CD4-positive, alpha-beta T cell treated with Interleukin-21 for 1 hour (primary cell): ENCODE measurements around the gene LRRK1.
A peak's percentile ranks its signal among the peaks of the same experiment; 100 is the strongest.

Source experiments
- DNase-seq: peaks from one replicate; pipeline ENCODE4 v3.0.0-alpha.2; 2020

LRRK1 gene

GRCh38 chr15:101008158-101009139 is 89.3 kb downstream of the LRRK1 start:
- peak; percentile 86 for DNase-seq

GRCh38 chr15:101009176-101009575 is 90.0 kb downstream of the LRRK1 start:
- no peak for DNase-seq

- DNase-seq: no peak
Measured at GRCh38 chr15:101010781-101011180, 91.6 kb downstream of the LRRK1 start.

- DNase-seq: no peak
Measured at GRCh38 chr15:101012326-101013200, 93.4 kb downstream of the LRRK1 start.

DNA sequence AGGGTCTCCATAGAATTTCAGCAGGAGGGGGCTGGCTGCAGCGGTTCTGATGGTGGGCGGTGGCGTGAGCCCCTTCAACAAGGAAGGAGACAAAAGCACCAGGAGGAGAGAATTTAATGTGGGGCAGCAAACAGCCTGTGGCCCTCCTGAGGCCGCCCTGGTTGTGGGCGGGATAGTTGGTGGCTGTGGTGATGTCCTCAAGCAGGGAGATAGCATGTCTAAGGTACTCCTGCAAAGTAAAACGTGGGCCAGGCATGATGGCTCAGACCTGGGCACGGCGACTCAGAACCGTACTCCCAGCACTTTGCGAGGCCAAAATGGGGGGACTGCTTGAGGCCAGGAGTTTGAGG is 94.0 kb downstream of the LRRK1 start:
- no peak for DNase-seq

DNA sequence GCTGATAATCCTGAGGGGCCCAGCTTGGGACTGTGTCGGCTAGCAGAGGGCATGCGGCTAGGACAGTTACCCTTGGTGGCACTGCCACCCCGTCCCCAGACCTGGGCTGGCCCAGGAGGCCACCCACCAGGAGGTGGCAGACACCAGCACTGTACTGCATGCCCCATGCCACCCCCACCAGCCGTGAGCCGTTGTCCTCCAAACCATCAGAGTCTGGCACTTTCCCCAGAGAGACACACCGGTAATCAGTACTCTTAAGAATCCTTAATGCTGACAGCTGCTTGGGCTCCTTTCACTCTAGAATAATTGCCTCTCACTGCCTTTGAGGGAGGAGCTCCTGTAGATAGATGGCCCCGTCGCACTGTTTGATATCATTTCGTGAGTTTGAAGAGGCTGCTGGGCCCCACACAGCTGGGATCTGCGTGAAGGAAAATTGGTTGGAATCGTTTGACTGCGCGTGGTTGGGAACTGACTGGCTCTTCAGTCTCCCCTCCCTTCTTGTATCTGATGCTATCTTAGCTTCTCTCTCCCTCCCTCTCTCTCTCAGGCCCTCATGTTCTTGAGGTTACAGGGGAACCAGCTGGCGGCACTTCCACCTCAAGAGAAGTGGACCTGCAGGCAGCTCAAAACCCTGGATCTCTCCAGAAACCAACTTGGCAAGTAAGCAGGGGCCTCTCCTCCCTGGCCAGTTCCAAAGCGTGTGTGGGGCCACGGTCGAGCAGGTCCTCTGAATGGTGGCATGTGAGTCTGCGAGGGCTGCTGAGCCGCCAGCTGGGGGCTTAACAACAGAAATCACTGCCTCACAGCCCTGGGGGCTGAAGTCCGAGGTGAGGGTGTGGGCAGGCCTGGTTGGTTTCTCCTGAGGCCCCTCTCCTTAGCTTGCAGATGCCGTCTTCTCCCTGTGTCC is 94.9 kb downstream of the LRRK1 start:
- no peak for DNase-seq

DNA sequence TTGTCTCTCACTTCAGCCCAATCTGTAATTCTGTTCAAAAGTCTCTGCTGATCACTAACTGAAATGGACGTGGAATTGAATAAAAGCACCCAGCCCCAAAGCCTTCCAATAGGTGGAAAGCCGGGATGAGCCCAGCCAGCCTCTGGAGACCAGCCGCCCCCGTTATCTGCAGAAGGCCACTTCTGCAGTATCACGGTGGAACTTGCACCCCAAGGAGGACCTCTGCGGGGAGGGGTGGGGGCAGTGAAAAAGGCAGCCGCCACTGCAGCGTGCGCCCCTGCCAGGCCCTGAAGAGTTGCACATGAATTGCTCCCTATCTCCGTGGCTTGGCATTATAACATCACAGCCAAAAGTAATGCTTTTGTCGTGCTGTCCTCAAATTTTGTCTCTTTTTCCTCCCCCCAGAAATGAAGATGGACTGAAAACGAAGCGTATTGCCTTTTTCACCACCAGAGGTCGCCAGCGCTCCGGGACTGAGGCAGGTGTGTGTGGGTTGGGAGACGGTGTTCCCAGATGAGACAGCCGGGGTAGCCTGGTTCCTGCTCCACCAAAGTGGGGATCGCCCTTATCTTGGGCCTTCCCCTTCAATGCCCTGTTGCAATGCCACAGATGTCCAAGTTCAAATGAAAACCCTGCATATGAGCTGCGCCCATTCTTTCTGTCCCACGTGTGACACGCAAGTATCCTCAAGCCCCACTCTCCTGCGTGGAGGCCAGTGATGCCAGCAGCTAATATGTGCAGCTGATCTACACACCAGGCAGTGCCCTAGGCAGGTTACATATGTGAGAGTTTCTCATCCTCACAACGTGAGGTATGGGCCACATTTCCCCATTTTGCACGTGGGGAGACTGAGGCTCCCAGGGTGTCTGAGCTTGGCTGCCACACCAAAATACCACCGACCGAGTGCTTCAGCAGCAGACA is 96.0 kb downstream of the LRRK1 start:
- peak; percentile 59 for DNase-seq

GRCh38 chr15:101016581-101016980 is 97.4 kb downstream of the LRRK1 start:
- no peak for DNase-seq

GRCh38 chr15:101017093-101017754 is 98.1 kb downstream of the LRRK1 start:
- DNase-seq: no peak

- no peak for DNase-seq
Measured at GRCh38 chr15:101018016-101018415, 98.9 kb downstream of the LRRK1 start.

- DNase-seq: no peak
Measured at GRCh38 chr15:101018450-101018849, 99.3 kb downstream of the LRRK1 start.

- no peak for DNase-seq
Measured at GRCh38 chr15:101019366-101019896, 100.3 kb downstream of the LRRK1 start.

GRCh38 chr15:101020451-101020850 is 101.3 kb downstream of the LRRK1 start:
- no peak for DNase-seq

- no peak for DNase-seq
Measured at GRCh38 chr15:101020945-101021344, 101.8 kb downstream of the LRRK1 start.

- no peak for DNase-seq
Measured at GRCh38 chr15:101022306-101022705, 103.1 kb downstream of the LRRK1 start.

DNA sequence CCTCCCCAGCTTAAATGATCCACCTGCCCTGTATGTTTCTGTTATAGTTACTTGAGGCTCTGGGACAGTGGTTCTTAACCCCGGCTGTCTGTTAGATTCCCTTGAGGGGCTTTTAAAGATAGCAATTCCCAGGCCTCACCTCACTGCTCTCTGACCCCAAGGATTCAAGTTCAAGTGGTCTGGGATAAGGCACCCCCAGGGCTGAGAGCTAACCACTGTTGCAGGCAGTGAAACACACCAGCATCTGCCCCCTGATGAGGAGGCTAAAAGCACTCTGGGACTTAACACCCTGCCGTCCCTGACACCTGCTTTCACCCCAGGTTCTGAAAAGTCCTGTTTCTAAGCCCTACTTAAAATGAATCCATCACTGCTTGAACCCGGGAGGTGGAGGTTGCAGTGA is 103.7 kb downstream of the LRRK1 start:
- no peak for DNase-seq

GRCh38 chr15:101023501-101024072 is 104.4 kb downstream of the LRRK1 start:
- DNase-seq: no peak

- no peak for DNase-seq
Measured at GRCh38 chr15:101024073-101024695, 105.0 kb downstream of the LRRK1 start.

DNA sequence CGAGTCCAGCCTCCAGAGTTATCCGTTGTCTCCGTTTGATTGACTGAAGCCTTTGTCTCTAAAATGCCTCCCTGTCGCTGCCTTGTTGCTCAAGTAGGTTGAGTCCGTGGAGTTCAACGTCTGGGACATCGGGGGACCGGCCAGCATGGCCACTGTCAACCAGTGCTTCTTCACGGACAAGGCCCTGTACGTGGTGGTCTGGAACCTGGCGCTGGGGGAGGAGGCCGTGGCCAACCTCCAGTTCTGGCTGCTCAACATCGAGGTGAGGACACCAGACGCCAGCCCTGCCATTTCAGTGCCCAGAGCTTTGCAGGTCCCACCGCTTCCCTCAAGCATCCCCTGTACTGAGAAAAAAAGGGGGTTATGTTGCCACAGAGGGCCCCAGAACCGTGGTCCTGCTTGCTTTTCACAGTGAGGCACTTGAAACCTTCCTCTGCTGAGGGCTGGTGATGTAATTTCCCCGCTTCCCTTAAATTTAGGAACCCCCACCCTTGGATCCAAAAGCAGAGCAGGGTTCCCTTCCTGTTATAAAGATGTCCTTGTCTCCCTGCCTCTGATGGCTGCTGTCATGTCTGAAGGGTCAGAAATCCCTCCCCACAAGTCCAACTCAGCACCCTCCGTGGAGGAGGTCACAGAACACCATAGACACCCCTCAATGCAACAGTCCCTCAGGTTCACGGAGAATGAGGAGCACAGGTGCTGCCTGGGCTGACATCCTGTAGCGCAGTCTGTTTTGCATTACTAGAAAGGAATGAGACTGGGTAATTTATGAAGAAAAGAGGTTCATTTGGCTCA is 105.7 kb downstream of the LRRK1 start:
- no peak for DNase-seq
